ENCODE data around the gene SPAG8.

The SPAG8 gene

GRCh38 chr9:35845824-35846771, 34.0 kb upstream of the SPAG8 start:
- TF ChIP-seq CTCF (IDR thresholded peaks at IDR 0.05; ENCODE audit: low read depth, low read length, missing control alignments) = no peak
- H3K4me3 ChIP-seq (ENCODE audit: low read depth, low read length) = no peak overlapping the region
- DNase-seq (ENCODE audit: low read depth) = no peak
- in situ Hi-C loops (cut with HindIII; ENCODE audit: low sequenced_read_pairs) = no loop called here

- DNase-seq (ENCODE audit: low read depth) = peak; percentile 74
- in situ Hi-C loops (cut with HindIII; ENCODE audit: low sequenced_read_pairs) = no loop called here
- no peak for TF ChIP-seq CTCF (IDR thresholded peaks at IDR 0.05; ENCODE audit: low read depth, low read length, missing control alignments)
- H3K4me3 ChIP-seq (ENCODE audit: low read depth, low read length) = no peak overlapping the region
These were observed 32.7 kb upstream of the SPAG8 start for GRCh38 chr9:35844628-35845270.

GRCh38 chr9:35842795-35843194, 30.7 kb upstream of the SPAG8 start:
- no peak for TF ChIP-seq CTCF (IDR thresholded peaks at IDR 0.05; ENCODE audit: low read depth, low read length, missing control alignments)
- no peak overlapping the region for H3K4me3 ChIP-seq (ENCODE audit: low read depth, low read length)
- no peak for DNase-seq (ENCODE audit: low read depth)
- in situ Hi-C loops (cut with HindIII; ENCODE audit: low sequenced_read_pairs) = no loop called here

- H3K4me3 ChIP-seq (ENCODE audit: low read depth, low read length) = no peak overlapping the region
- in situ Hi-C loops (cut with HindIII; ENCODE audit: low sequenced_read_pairs) = no loop called here
- TF ChIP-seq CTCF (IDR thresholded peaks at IDR 0.05; ENCODE audit: low read depth, low read length, missing control alignments) = no peak
- no peak for DNase-seq (ENCODE audit: low read depth)
These were observed 30.1 kb upstream of the SPAG8 start for GRCh38 chr9:35842020-35842745.

GRCh38 chr9:35841645-35841900, 29.5 kb upstream of the SPAG8 start:
- in situ Hi-C loops (cut with HindIII; ENCODE audit: low sequenced_read_pairs) = no loop called here
- no peak overlapping the region for H3K4me3 ChIP-seq (ENCODE audit: low read depth, low read length)
- no peak for DNase-seq (ENCODE audit: low read depth)
- TF ChIP-seq CTCF (IDR thresholded peaks at IDR 0.05; ENCODE audit: low read depth, low read length, missing control alignments) = no peak

GRCh38 chr9:35840881-35841644, 29.0 kb upstream of the SPAG8 start:
- no peak overlapping the region for H3K4me3 ChIP-seq (ENCODE audit: low read depth, low read length)
- DNase-seq (ENCODE audit: low read depth) = no peak
- in situ Hi-C loops (cut with HindIII; ENCODE audit: low sequenced_read_pairs) = no loop called here
- no peak for TF ChIP-seq CTCF (IDR thresholded peaks at IDR 0.05; ENCODE audit: low read depth, low read length, missing control alignments)
